ENCODE results near the gene DSP. TPM values are rescaled to one million over a fixed set of nuclear protein-coding genes. Genes with fewer than 3 reads are reported as not detected.
A peak's percentile ranks its signal among the peaks of the same experiment; 100 is the strongest.

DSP gene
- total and polyA plus RNA-seq, 2 of the 13 experiments (the other 11 are each of a cell fraction or from before 2014, with no cell fraction given): 89.8 to 117 TPM

- TF ChIP-seq ZNF709 (CRISPR knock-in tag; IDR thresholded peaks at IDR 0.05) (no peak), JDP2 (CRISPR knock-in tag; IDR thresholded peaks at IDR 0.05; ENCODE audit: borderline replicate concordance) (no peak), ZNF556 (CRISPR knock-in tag; IDR thresholded peaks at IDR 0.05; ENCODE audit: borderline replicate concordance) (no peak), MED13 (CRISPR knock-in tag; IDR thresholded peaks at IDR 0.05) (no peak), MEIS2 (CRISPR knock-in tag; IDR thresholded peaks at IDR 0.05) (no peak), ZKSCAN1 (IDR thresholded peaks at IDR 0.05; ENCODE audit: low read length) (no peak), ZNF333 (CRISPR knock-in tag; IDR thresholded peaks at IDR 0.05; ENCODE audit: borderline replicate concordance) (no peak), MTA1 (CRISPR knock-in tag; IDR thresholded peaks at IDR 0.05; ENCODE audit: borderline replicate concordance) (no peak), ZNF790 (CRISPR knock-in tag; IDR thresholded peaks at IDR 0.05; ENCODE audit: borderline replicate concordance) (no peak), GATAD2A (CRISPR knock-in tag; IDR thresholded peaks at IDR 0.05) (0 out of 2 replicates have a peak, but pooled peaks have one; percentile 27), ZNF235 (CRISPR knock-in tag; IDR thresholded peaks at IDR 0.05; ENCODE audit: borderline replicate concordance) (no peak), ZBED4 (CRISPR knock-in tag; IDR thresholded peaks at IDR 0.05; ENCODE audit: borderline replicate concordance) (no peak), GABPA (IDR thresholded peaks at IDR 0.05; ENCODE audit: low read depth, low read length) (no peak), GABPA (CRISPR knock-in tag; IDR thresholded peaks at IDR 0.05; ENCODE audit: low read depth) (peak; percentile 26; the same call in 1 of the 2 replicates), ZNF720 (CRISPR knock-in tag; IDR thresholded peaks at IDR 0.05) (no peak), HMG20B (CRISPR knock-in tag; conservative IDR thresholded peaks at IDR 0.05) (no peak), PBX2 (CRISPR knock-in tag; IDR thresholded peaks at IDR 0.05) (no peak), REXO4 (CRISPR knock-in tag; IDR thresholded peaks at IDR 0.05; ENCODE audit: borderline replicate concordance) (no peak), AHDC1 (CRISPR knock-in tag; IDR thresholded peaks at IDR 0.05; ENCODE audit: borderline replicate concordance) (no peak), ELF4 (CRISPR knock-in tag; IDR thresholded peaks at IDR 0.05; ENCODE audit: borderline replicate concordance) (no peak), FOXA1 (IDR thresholded peaks at IDR 0.05) (no peak), FOXA1 (CRISPR knock-in tag; IDR thresholded peaks at IDR 0.05) (no peak)
These were observed 39.6 kb downstream of the DSP start (continued) for GRCh38 chr6:7580927-7581618.
